ENCODE data around the gene DFFB.

- TF ChIP-seq, protein P1, sequence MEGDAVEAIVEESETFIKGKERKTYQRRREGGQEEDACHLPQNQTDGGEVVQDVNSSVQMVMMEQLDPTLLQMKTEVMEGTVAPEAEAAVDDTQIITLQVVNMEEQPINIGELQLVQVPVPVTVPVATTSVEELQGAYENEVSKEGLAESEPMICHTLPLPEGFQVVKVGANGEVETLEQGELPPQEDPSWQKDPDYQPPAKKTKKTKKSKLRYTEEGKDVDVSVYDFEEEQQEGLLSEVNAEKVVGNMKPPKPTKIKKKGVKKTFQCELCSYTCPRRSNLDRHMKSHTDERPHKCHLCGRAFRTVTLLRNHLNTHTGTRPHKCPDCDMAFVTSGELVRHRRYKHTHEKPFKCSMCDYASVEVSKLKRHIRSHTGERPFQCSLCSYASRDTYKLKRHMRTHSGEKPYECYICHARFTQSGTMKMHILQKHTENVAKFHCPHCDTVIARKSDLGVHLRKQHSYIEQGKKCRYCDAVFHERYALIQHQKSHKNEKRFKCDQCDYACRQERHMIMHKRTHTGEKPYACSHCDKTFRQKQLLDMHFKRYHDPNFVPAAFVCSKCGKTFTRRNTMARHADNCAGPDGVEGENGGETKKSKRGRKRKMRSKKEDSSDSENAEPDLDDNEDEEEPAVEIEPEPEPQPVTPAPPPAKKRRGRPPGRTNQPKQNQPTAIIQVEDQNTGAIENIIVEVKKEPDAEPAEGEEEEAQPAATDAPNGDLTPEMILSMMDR (IDR thresholded peaks at IDR 0.05): no peak
- TF ChIP-seq POLR2A (IDR thresholded peaks at IDR 0.05): no peak
These were observed 52.9 kb downstream of the DFFB start for GRCh38 chr1:3910049-3910731.
